ENCODE data around the gene NCLN.

GRCh38 chr19:3187662-3188511 is 2.2 kb downstream of the NCLN start:
- TF ChIP-seq CTCF (conservative IDR thresholded peaks at IDR 0.05 in 1 of 2, IDR thresholded peaks at IDR 0.05 in 1 of 2; ENCODE audit: low read depth in 1 of 2, low read length in 2 of 2) (no peak), EZH2 (IDR thresholded peaks at IDR 0.05; ENCODE audit: low read length, missing control alignments) (no peak)
